ENCODE measurements around the gene PADI2. TPM values are rescaled to one million over a fixed set of nuclear protein-coding genes. Genes with fewer than 3 reads are reported as not detected.

The PADI2 gene
- total RNA-seq, 4 donors from 2014 or later = 2.2 to 26.7 (median 15.3) TPM

- TF ChIP-seq POLR2A (IDR thresholded peaks at IDR 0.05) = no peak
- no peak for TF ChIP-seq CTCF (IDR thresholded peaks at IDR 0.05)
- intact Hi-C loops (cut with DNase I; ENCODE audit: low total_unique reads) = no loop called here
- H3K4me3 ChIP-seq (ENCODE audit: low read depth, poor library complexity, severe bottlenecking) = no peak overlapping the region
- WGBS, 2 donors = 67 to 75% methylated on average over 1 of the region's 1 CpG
- no peak for DNase-seq (ENCODE audit: low spot score in 2 of 2)
Measured at GRCh38 chr1:17116643-17117042, 2.6 kb downstream of the PADI2 start.

- intact Hi-C loops (cut with DNase I; ENCODE audit: low total_unique reads) = no loop called here
- 40 to 50% methylated on average over 7 of the region's 7 CpGs for WGBS, 2 donors
Measured at GRCh38 chr1:17113963-17114362, 5.3 kb downstream of the PADI2 start.

GRCh38 chr1:17112496-17113236, 6.6 kb downstream of the PADI2 start:
- intact Hi-C loops (cut with DNase I; ENCODE audit: low total_unique reads) = no loop called here
- WGBS, 2 donors = 53 to 55% methylated on average over 5 to 6 of the region's 7 CpGs
- no peak for DNase-seq (ENCODE audit: low spot score in 2 of 2)
- H3K4me3 ChIP-seq (ENCODE audit: low read depth, poor library complexity, severe bottlenecking) = no peak overlapping the region
- no peak for TF ChIP-seq POLR2A (IDR thresholded peaks at IDR 0.05)
- TF ChIP-seq CTCF (IDR thresholded peaks at IDR 0.05) = no peak

More at GRCh38 chr1:17113963-17114362, 5.3 kb downstream of the PADI2 start:
- no peak for DNase-seq (ENCODE audit: low spot score in 2 of 2)
- no peak overlapping the region for H3K4me3 ChIP-seq (ENCODE audit: low read depth, poor library complexity, severe bottlenecking)
- TF ChIP-seq POLR2A (IDR thresholded peaks at IDR 0.05) = no peak
- TF ChIP-seq CTCF (IDR thresholded peaks at IDR 0.05) = no peak

- DNase-seq (ENCODE audit: low spot score in 2 of 2) = no peak
- WGBS, 2 donors = 53 to 80% methylated on average over 3 to 5 of the region's 6 CpGs
- no peak overlapping the region for H3K4me3 ChIP-seq (ENCODE audit: low read depth, poor library complexity, severe bottlenecking)
- intact Hi-C loops (cut with DNase I; ENCODE audit: low total_unique reads) = no loop called here
- no peak for TF ChIP-seq CTCF (IDR thresholded peaks at IDR 0.05)
- no peak for TF ChIP-seq POLR2A (IDR thresholded peaks at IDR 0.05)
Measured at GRCh38 chr1:17112076-17112475, 7.2 kb downstream of the PADI2 start.

GRCh38 chr1:17110555-17110926, 8.7 kb downstream of the PADI2 start:
- intact Hi-C loops (cut with DNase I; ENCODE audit: low total_unique reads) = no loop called here
- no peak overlapping the region for H3K4me3 ChIP-seq (ENCODE audit: low read depth, poor library complexity, severe bottlenecking)
- 75 to 81% methylated on average over 2 of the region's 2 CpGs for WGBS, 2 donors
- no peak for DNase-seq (ENCODE audit: low spot score in 2 of 2)
- TF ChIP-seq POLR2A (IDR thresholded peaks at IDR 0.05) (no peak), CTCF (IDR thresholded peaks at IDR 0.05) (no peak)
